Astrocyte of the cerebellum (primary cell): ENCODE results near the gene SPINK4.

Experiments used
- DNase-seq: peaks from one replicate; pipeline ENCODE4 v3.0.0-alpha.2; 2011; ENCODE audit warnings: low read depth
- H3K4me3 ChIP-seq: 2 replicates; pipeline ENCODE4 v1.5.1; 2011; ENCODE audit warnings: mild to moderate bottlenecking, low read depth, low read length, moderate library complexity
- CTCF ChIP-seq: IDR thresholded peaks from 2 replicates; pipeline ENCODE4 v1.5.1; 2012; ENCODE audit warnings: low read length, low read depth, moderate library complexity, mild to moderate bottlenecking; ENCODE audit errors: missing control alignments
- in situ Hi-C: cut with HindIII; loops from 2 replicates; pipeline ENCODE4 v1.10.0; 2017; ENCODE audit warnings: low sequenced_read_pairs

The SPINK4 gene

GRCh38 chr9:33228606-33229005 is 11.4 kb upstream of the SPINK4 start:
- H3K4me3 ChIP-seq, result no peak overlapping the region
- DNase-seq, result no peak
- in situ Hi-C loops, result loop anchor here (5.0 to 10.0 kb wide), 2 partner anchors 104 to 151 kb away; partner anchors contain the start of gene SMU1
- TF ChIP-seq CTCF, result no peak

GRCh38 chr9:33229359-33230114 is 10.4 kb upstream of the SPINK4 start:
- no peak for TF ChIP-seq CTCF
- no peak overlapping the region for H3K4me3 ChIP-seq
- DNase-seq, result no peak
- in situ Hi-C loops, result loop anchor here (5.0 to 10.0 kb wide), 2 partner anchors 105 to 152 kb away; partner anchors contain the start of gene SMU1

GRCh38 chr9:33230756-33231622 is 9.0 kb upstream of the SPINK4 start:
- in situ Hi-C loops, result no loop called here
- no peak for DNase-seq
- TF ChIP-seq CTCF, result no peak
- no peak overlapping the region for H3K4me3 ChIP-seq

DNA sequence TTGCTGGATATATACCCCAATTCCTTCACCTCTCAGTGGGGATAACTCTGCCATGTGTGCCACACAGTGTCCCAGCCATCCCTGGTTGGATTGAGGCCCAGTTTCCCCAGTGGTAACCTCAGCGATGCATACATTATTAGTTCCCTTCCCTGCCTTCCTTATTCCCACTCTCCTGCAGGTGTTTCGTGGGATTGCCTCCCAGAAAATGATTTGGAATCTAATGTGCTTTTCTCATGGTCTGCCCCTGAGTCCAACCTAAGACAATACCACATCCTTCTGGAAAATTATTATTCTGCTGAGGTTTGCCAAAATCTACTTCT is 8.4 kb upstream of the SPINK4 start:
- peak; percentile 2 for TF ChIP-seq CTCF
- in situ Hi-C loops, result no loop called here
- DNase-seq, result no peak
- H3K4me3 ChIP-seq, result no peak overlapping the region

GRCh38 chr9:33232815-33233214 is 7.2 kb upstream of the SPINK4 start:
- no peak for DNase-seq
- in situ Hi-C loops, result no loop called here
- H3K4me3 ChIP-seq, result no peak overlapping the region
- TF ChIP-seq CTCF, result no peak

DNA sequence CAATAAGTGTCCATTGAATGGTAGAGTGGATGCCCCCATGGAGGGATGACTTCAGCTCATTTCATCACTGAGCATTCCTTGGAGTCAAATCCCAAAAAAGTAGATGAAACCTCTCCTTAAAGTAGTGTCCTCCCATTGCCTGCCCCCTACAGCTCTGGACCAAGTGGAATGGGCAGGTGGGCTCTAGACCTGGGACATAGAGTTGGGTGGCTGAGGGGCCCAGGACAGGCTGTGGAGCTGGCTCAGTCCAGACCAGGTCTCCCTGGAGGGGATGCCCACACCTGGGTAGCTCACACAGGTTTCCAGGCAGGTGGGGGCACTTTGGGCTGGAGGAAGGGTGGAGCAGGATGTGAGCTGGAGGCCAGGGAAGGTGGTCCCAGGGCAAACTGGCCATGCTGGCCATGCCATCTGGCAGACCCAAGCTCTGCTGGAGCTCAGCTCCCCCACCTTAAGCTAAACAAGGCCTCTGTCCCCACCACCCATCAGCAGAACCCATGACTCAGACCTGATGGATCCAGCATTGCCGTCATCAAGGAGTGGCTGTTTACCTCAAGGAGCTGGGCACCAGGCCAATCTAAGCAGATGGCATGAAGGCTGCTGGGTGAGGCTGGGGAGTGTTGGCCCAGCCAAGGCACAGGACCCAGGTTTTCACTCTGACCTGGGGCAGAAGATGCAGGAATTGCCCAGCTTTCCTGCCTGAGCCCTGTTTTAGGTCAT is 6.2 kb upstream of the SPINK4 start:
- no peak for TF ChIP-seq CTCF
- in situ Hi-C loops, result no loop called here
- H3K4me3 ChIP-seq, result no peak overlapping the region
- DNase-seq, result peak; percentile 67
